ENCODE measurements around the gene RPS3A.

DNA sequence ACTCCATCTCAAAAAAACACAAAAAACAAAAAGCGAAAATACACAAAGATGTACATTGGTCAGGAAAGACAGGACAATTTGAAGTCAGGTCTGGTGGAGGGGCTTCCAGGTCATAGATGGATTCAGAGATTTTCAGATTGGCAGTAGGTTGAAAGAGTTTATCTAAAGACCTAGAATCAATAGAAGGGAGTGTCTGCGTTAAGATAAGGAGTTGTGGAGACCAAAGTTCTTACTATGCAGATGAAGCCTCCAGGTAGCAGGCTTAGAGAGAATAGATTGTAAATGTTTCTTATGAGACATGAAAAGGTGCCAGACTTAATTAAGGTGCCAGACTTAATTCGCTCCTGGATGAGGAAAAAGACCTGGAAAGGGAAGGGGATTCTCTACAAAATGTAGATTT is 6.9 kb upstream of the RPS3A start:
- TF ChIP-seq TSC22D2 (CRISPR knock-in tag; IDR thresholded peaks at IDR 0.05; ENCODE audit: borderline replicate concordance), result no peak
- no peak for TF ChIP-seq ZNF780A (CRISPR knock-in tag; IDR thresholded peaks at IDR 0.05)
- TF ChIP-seq, protein P1, sequence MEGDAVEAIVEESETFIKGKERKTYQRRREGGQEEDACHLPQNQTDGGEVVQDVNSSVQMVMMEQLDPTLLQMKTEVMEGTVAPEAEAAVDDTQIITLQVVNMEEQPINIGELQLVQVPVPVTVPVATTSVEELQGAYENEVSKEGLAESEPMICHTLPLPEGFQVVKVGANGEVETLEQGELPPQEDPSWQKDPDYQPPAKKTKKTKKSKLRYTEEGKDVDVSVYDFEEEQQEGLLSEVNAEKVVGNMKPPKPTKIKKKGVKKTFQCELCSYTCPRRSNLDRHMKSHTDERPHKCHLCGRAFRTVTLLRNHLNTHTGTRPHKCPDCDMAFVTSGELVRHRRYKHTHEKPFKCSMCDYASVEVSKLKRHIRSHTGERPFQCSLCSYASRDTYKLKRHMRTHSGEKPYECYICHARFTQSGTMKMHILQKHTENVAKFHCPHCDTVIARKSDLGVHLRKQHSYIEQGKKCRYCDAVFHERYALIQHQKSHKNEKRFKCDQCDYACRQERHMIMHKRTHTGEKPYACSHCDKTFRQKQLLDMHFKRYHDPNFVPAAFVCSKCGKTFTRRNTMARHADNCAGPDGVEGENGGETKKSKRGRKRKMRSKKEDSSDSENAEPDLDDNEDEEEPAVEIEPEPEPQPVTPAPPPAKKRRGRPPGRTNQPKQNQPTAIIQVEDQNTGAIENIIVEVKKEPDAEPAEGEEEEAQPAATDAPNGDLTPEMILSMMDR (CRISPR knock-in tag; IDR thresholded peaks at IDR 0.05), result no peak
- TF ChIP-seq ZNF121 (CRISPR knock-in tag; IDR thresholded peaks at IDR 0.05), result no peak
- no peak for TF ChIP-seq SRF (IDR thresholded peaks at IDR 0.05; ENCODE audit: low read depth, low read length)
- TF ChIP-seq EP300 (IDR thresholded peaks at IDR 0.05; ENCODE audit: low read depth in 2 of 2, low read length in 2 of 2), result no peak
- no peak for TF ChIP-seq EP300 (CRISPR knock-in tag; IDR thresholded peaks at IDR 0.05; ENCODE audit: borderline replicate concordance)
- TF ChIP-seq TAF1 (CRISPR knock-in tag; IDR thresholded peaks at IDR 0.05), result no peak
